ENCODE data around the gene IPMK. TPM values are rescaled to one million over a fixed set of nuclear protein-coding genes. Genes with fewer than 3 reads are reported as not detected.

Gene IPMK
- total RNA-seq, 2 donors from 2014 or later: 1.8 to 2.5 TPM

DNA sequence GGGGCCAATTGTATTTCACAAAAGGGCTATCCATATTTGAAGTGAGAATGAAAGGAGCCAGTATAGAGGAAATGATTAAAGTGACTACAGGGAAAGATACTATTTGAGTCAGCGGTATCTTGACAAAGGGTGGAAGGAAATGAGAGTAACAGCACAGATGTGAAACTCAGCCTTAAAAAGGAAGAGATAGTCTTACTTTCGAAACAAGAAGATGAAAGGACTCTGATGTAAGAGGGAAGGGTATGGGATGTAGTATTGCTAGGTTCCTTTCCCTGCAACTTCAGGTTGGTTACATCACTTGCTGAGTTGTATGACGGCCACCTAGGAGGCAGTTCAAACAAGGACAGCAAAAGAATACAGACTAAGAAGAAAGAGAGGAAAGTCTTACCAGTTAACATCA, 14.9 kb upstream of the IPMK start:
- no peak overlapping the region for H3K4me3 ChIP-seq
- TF ChIP-seq, protein P1, sequence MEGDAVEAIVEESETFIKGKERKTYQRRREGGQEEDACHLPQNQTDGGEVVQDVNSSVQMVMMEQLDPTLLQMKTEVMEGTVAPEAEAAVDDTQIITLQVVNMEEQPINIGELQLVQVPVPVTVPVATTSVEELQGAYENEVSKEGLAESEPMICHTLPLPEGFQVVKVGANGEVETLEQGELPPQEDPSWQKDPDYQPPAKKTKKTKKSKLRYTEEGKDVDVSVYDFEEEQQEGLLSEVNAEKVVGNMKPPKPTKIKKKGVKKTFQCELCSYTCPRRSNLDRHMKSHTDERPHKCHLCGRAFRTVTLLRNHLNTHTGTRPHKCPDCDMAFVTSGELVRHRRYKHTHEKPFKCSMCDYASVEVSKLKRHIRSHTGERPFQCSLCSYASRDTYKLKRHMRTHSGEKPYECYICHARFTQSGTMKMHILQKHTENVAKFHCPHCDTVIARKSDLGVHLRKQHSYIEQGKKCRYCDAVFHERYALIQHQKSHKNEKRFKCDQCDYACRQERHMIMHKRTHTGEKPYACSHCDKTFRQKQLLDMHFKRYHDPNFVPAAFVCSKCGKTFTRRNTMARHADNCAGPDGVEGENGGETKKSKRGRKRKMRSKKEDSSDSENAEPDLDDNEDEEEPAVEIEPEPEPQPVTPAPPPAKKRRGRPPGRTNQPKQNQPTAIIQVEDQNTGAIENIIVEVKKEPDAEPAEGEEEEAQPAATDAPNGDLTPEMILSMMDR (IDR thresholded peaks at IDR 0.05): no peak
- no peaks in the 10 kb centered on the region for H3K9me3 ChIP-seq
- H3K27ac ChIP-seq: no peak overlapping the region
- DNase-seq (ENCODE audit: low spot score): no peak
- H3K36me3 ChIP-seq: peaks cover 15% of the 10 kb centered on the region
- H3K4me1 ChIP-seq: no peaks in the 10 kb centered on the region
- H3K27me3 ChIP-seq: no peaks in the 10 kb centered on the region

DNA sequence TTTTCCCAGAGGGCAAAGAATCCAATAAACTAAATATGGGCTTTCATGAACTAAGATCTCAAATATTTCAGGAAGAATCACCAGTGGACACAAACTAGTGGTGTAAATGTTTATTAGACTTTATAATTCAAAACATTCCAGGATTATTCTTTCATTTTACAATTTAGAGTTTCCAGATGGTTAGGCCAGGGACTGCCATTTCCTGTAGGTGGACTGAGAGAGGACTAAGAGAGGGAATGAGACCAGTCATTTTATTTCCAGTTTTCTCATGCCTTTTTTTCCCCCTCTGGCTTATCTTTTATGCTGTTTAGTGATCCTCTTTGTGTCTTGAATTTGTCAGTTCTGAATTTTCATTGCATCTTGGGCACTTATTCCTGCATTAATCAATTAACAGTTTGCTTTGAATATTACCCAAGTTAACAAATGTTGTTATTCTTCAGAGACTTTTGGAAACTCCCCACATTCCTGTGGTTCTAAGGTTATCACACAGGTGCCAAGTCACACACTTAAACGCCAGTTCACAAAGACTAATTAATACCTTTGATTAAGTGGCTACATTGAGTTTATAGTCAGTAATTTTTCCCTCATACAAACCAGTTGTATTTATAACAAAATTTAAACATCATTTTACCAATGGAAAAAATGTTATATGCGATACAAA, 13.5 kb upstream of the IPMK start:
- no peaks in the 10 kb centered on the region for H3K4me1 ChIP-seq
- TF ChIP-seq, protein P1 (IDR thresholded peaks at IDR 0.05): no peak
- no peaks in the 10 kb centered on the region for H3K27me3 ChIP-seq
- no peak overlapping the region for H3K27ac ChIP-seq
- DNase-seq (ENCODE audit: low spot score): no peak
- H3K9me3 ChIP-seq: no peaks in the 10 kb centered on the region
- H3K4me3 ChIP-seq: no peak overlapping the region
- peaks cover 22% of the 10 kb centered on the region for H3K36me3 ChIP-seq

DNA sequence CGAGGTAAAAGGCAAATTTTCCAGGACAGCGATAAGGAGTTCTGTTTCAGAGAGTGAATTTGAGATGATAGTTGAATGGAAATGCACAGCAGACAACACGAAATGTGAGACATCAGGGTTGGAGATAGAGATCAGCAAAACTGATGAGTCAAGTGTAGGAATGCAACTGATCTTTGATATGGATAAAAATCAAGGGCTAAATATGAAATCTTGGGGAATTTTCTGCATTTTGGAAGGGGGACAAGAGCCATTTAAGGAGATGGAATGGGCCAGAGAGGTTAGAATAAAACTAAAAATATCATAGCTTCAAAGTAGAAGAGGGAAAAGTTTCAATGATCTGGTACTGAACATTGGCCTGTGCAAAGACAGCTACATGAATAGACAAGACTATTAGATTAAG, 12.8 kb upstream of the IPMK start:
- H3K27me3 ChIP-seq: no peaks in the 10 kb centered on the region

DNA sequence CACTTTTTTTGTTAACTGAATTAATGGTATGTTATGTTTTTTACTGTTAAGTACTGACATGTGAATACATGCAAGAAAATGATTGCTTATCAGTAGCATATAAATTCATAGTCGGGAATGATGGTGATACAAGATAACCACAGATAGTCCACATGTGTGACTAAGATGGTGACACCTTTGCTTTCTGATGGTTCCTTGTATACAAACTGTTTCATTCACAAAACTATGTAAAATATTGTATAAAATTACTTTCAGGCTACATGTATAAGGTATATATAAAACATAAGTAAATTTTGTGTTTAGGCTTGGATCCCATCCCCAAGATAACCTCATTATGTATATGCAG, 11.2 kb upstream of the IPMK start:
- TF ChIP-seq, protein P1 (IDR thresholded peaks at IDR 0.05): no peak
- Histone ChIP-seq H3K36me3 (peaks cover 22% of the 10 kb centered on the region), H3K27me3 (no peaks in the 10 kb centered on the region), H3K9me3 (no peaks in the 10 kb centered on the region), H3K4me3 (no peak overlapping the region), H3K27ac (no peak overlapping the region), H3K4me1 (peaks cover 0 to 8% of the 10 kb centered on the region in 2 donors)
- DNase-seq (ENCODE audit: low spot score): no peak

More for the DNA sequence above, 12.8 kb upstream of the IPMK start:
- Histone ChIP-seq H3K27ac (no peak overlapping the region), H3K36me3 (peaks cover 22% of the 10 kb centered on the region), H3K4me3 (no peak overlapping the region), H3K9me3 (no peaks in the 10 kb centered on the region), H3K4me1 (peaks cover 0 to 6% of the 10 kb centered on the region in 2 donors)
- no peak for DNase-seq (ENCODE audit: low spot score)
- TF ChIP-seq, protein P1 (IDR thresholded peaks at IDR 0.05): no peak

DNA sequence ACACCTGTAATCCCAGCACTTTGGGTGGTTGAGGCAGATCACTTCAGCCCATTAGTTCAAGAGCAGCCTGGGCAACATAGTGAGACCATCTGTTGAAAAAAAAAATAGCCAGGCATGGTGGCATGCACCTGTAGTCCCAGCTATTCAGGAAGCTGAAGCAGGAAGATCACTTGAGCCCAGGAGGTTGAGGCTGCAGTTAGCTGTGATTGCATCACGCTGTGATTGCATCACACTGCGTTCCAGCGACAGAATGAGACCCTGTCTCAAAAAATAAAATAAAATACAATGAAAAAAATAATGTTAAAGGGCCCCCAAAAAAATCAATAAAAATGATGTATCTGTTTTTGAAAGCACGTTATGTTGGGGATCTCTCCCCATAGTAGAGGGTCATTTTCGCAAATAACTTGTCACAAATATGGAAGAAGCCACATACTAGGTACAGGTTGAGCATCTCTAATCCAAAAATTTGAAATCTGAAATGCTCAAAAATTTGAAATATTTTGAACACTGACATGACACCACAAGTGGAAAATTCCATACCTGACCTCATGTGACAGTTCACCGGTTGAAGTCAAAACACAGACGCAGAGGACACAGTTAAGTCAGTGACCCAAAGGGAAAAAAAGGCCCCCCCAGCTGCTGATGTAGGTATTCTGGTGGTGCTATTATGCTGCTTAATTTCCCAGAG, 10.7 kb upstream of the IPMK start:
- H3K36me3 ChIP-seq: peaks cover 22% of the 10 kb centered on the region
- H3K27me3 ChIP-seq: no peaks in the 10 kb centered on the region
- H3K27ac ChIP-seq: no peak overlapping the region
- H3K4me3 ChIP-seq: no peak overlapping the region
- peaks cover 0 to 8% of the 10 kb centered on the region in 2 donors for H3K4me1 ChIP-seq
- H3K9me3 ChIP-seq: no peaks in the 10 kb centered on the region
- no peak for DNase-seq (ENCODE audit: low spot score)
- TF ChIP-seq, protein P1 (IDR thresholded peaks at IDR 0.05): no peak

Data from right atrium auricular region (tissue), 2 donors.